Smooth muscle cell (in vitro differentiated cells): ENCODE results near the gene SLIT3. TPM values are rescaled to one million over a fixed set of nuclear protein-coding genes. Genes with fewer than 3 reads are reported as not detected.

Experiments used
- DNase-seq: peaks from one replicate; lab custom pipeline; 2025; ENCODE audit not compliant: unreplicated experiment; lab: John Stamatoyannopoulos, UW
- H2AFZ ChIP-seq: fragments of 200-600 bp; sonication (generic); 2 replicates; pipeline ENCODE4 v1.6.0; 2016; ENCODE audit warnings: antibody characterized with exemption, low read depth, mild to moderate bottlenecking
- H3F3A ChIP-seq: fragments of 200-600 bp; sonication (generic); 2 replicates; pipeline ENCODE4 v1.6.0; 2017; ENCODE audit warnings: antibody characterized with exemption, low read depth
- H3K27ac ChIP-seq: fragments of 200-600 bp; sonication (generic); 2 replicates; pipeline ENCODE4 v1.5.1; 2016; ENCODE audit warnings: low read depth, mild to moderate bottlenecking
- H3K27me3 ChIP-seq: fragments of 200-600 bp; sonication (generic); 2 replicates; pipeline ENCODE4 v1.6.1; 2016; ENCODE audit warnings: low read depth, mild to moderate bottlenecking
- H3K36me3 ChIP-seq: fragments of 200-600 bp; sonication (generic); 2 replicates; pipeline ENCODE4 v1.5.1; 2016; ENCODE audit warnings: low read depth
- H3K4me1 ChIP-seq: fragments of 200-600 bp; sonication (generic); 2 replicates; pipeline ENCODE4 v1.5.1; 2016; ENCODE audit warnings: low read depth
- H3K4me2 ChIP-seq: fragments of 200-600 bp; sonication (generic); 2 replicates; pipeline ENCODE4 v1.6.0; 2016; ENCODE audit warnings: mild to moderate bottlenecking
- H3K4me3 ChIP-seq: fragments of 200-600 bp; sonication (generic); 2 replicates; pipeline ENCODE4 v1.5.1; 2016; ENCODE audit warnings: mild to moderate bottlenecking
- H3K79me2 ChIP-seq: fragments of 200-600 bp; sonication (generic); 2 replicates; pipeline ENCODE4 v1.6.0; 2016; ENCODE audit warnings: low read depth, mild to moderate bottlenecking
- H3K9ac ChIP-seq: fragments of 200-600 bp; sonication (generic); 2 replicates; pipeline ENCODE4 v1.6.0; 2016; ENCODE audit warnings: low read depth
- H3K9me3 ChIP-seq: fragments of 200-600 bp; sonication (generic); replicated peaks from 2 replicates; pipeline ENCODE4 v1.5.1; 2016; ENCODE audit warnings: low read depth
- H4K20me1 ChIP-seq: fragments of 200-600 bp; sonication (generic); 2 replicates; pipeline ENCODE4 v1.6.0; 2016; ENCODE audit warnings: low read depth
- CTCF ChIP-seq: fragments of 200-600 bp; sonication (generic); IDR thresholded peaks from 2 replicates; pipeline ENCODE4 v1.5.1; 2017; ENCODE audit warnings: borderline replicate concordance, mild to moderate bottlenecking, antibody characterized with exemption; ENCODE audit not compliant: insufficient read depth, poor library complexity, severe bottlenecking
- WGBS: methylation state at CpG from one replicate; pipeline ENCODE4 v1.1.7; 2016; ENCODE audit warnings: low lambda C conversion rate; 5-methylcytosine and 5-hydroxymethylcytosine counted together
- polyA plus RNA-seq: library from polyadenylated mRNA; unstranded; fragments of >200 nt; fragmentation: Nextera tagmentation; extraction: Ambion mirVana; gene quantifications from 2 replicates; pipeline ENCODE4 v1.2.1, GENCODE V29; 2016
- total RNA-seq: library from RNA; depleted of rRNA; stranded (reverse); fragments of >200 nt; gene quantifications from 2 replicates; pipeline ENCODE4 v1.2.3, GENCODE V29; 2014

SLIT3 gene
- total and polyA plus RNA-seq, 2 experiments from 2014 or later: 25.4 to 29.5 TPM

GRCh38 chr5:169044962-169045361 is 256.0 kb downstream of the SLIT3 start:
- H3K4me2 ChIP-seq: no peak overlapping the region
- H3K4me3 ChIP-seq: no peak overlapping the region
- H3K79me2 ChIP-seq: no peaks in the 10 kb centered on the region
- no peaks in the 10 kb centered on the region for H3F3A ChIP-seq
- 83% methylated on average over 6 of the region's 6 CpGs for WGBS
- no peak overlapping the region for H3K9ac ChIP-seq
- TF ChIP-seq CTCF: no peak
- no peak overlapping the region for H2AFZ ChIP-seq
- H3K36me3 ChIP-seq: no peaks in the 10 kb centered on the region
- no peak overlapping the region for H3K27ac ChIP-seq
- DNase-seq: no peak
- no peaks in the 10 kb centered on the region for H3K9me3 ChIP-seq
- H3K4me1 ChIP-seq: peaks cover 15% of the 10 kb centered on the region
- H4K20me1 ChIP-seq: no peaks in the 10 kb centered on the region
- no peaks in the 10 kb centered on the region for H3K27me3 ChIP-seq

DNA sequence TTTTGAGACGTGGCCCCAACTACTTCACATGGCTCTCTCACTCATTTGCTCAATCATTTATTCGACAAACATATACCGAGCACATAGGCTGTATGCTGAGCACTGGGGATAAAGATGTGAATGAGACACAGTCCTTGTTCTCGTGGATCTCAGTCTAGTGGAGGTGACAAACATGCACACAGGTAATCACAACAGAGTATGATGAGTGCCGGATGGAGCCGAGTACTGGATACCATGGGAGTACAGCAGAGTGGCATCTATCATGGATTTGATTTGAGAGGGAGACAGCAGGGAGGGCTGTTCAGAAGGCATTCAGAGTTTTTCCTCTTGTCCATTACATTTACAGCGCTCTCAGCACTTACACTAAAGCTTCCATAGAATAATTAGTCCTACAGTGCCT is 259.8 kb downstream of the SLIT3 start:
- Histone ChIP-seq H2AFZ (no peak overlapping the region), H3K9me3 (no peaks in the 10 kb centered on the region), H3K9ac (no peak overlapping the region), H3K4me2 (no peak overlapping the region), H3K4me1 (peaks cover 15% of the 10 kb centered on the region), H3F3A (no peaks in the 10 kb centered on the region), H3K27me3 (no peaks in the 10 kb centered on the region), H3K4me3 (no peak overlapping the region), H3K79me2 (no peaks in the 10 kb centered on the region), H3K36me3 (no peaks in the 10 kb centered on the region), H4K20me1 (no peaks in the 10 kb centered on the region), H3K27ac (no peak overlapping the region)
- no peak for TF ChIP-seq CTCF
- 95% methylated on average over 7 of the region's 7 CpGs for WGBS
- no peak for DNase-seq

DNA sequence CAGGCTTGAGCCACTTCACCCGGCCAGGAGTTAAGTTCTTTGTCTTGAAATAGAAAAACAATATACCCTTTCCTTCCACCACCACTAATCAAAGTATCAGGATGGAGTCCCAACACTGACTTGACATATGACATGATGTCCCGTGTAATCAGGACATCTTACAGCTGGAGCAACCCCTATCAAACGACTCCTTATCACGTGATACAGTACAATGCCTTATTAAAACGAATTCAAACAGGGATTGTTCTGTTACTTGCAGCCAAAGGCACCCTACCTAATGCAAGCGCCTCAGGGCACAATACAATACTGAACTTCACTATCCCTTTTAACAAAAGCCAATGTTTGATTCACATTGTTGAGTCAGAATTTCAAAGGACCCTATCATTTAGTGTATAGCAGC is 261.3 kb downstream of the SLIT3 start:
- DNase-seq: no peak
- 91% methylated on average over 6 of the region's 6 CpGs for WGBS
- H3K27me3 ChIP-seq: no peaks in the 10 kb centered on the region
- H3K36me3 ChIP-seq: no peaks in the 10 kb centered on the region
- H3K27ac ChIP-seq: no peak overlapping the region
- H3K4me2 ChIP-seq: no peak overlapping the region
- no peak for TF ChIP-seq CTCF
- H4K20me1 ChIP-seq: no peaks in the 10 kb centered on the region
- no peaks in the 10 kb centered on the region for H3K79me2 ChIP-seq
- no peak overlapping the region for H3K4me3 ChIP-seq
- H3K4me1 ChIP-seq: peaks cover 8% of the 10 kb centered on the region
- H2AFZ ChIP-seq: no peak overlapping the region
- no peak overlapping the region for H3K9ac ChIP-seq
- H3K9me3 ChIP-seq: no peaks in the 10 kb centered on the region
- H3F3A ChIP-seq: no peaks in the 10 kb centered on the region

DNA sequence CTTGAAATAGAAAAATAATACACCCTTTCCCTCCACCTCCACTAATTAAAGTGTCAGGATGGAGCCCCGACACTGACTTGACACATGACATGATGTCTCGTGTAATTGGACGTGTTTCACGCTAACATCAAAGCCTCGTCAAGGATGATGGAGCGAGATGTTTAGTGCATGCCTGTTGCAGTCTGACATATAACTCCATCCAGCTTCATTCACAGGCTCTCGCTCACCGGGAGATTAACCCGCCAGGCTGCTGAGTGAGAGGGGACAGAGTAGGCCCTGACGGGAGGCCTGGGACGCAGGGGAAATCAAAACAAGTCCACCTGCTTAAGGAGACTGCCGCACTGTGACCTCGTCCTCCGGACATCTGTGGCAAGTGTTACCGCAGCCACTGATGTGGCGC is 263.5 kb downstream of the SLIT3 start:
- Histone ChIP-seq H2AFZ (no peak overlapping the region), H3K4me2 (no peak overlapping the region), H3K27me3 (no peaks in the 10 kb centered on the region), H3F3A (no peaks in the 10 kb centered on the region), H3K9ac (no peak overlapping the region), H4K20me1 (no peaks in the 10 kb centered on the region), H3K4me1 (peaks cover 7% of the 10 kb centered on the region), H3K79me2 (no peaks in the 10 kb centered on the region), H3K4me3 (no peak overlapping the region), H3K36me3 (no peaks in the 10 kb centered on the region), H3K9me3 (no peaks in the 10 kb centered on the region), H3K27ac (no peak overlapping the region)
- no peak for DNase-seq
- WGBS: 84% methylated on average over 16 of the region's 16 CpGs
- no peak for TF ChIP-seq CTCF
